H1 (cell line): Measurements from ENCODE around the gene CHD5. TPM values are rescaled to one million over a fixed set of nuclear protein-coding genes. Genes with fewer than 3 reads are reported as not detected.

Source experiments
- CTCF ChIA-PET: fragments of 300-600 bp; sonication (Branson Sonifier 250); formaldehyde crosslinking; loops from one replicate; lab custom pipeline; 2021; ENCODE audit not compliant: partially characterized antibody; lab: Charles Lee
- POLR2A ChIA-PET: fragments of 300-600 bp; sonication (Branson Sonifier 250); formaldehyde crosslinking; loops from one replicate; lab custom pipeline; 2021; ENCODE audit warnings: inconsistent platforms; ENCODE audit not compliant: partially characterized antibody; lab: Charles Lee
- DNase-seq, 2 experiments: peaks; one replicate each; pipeline versions ENCODE4 v3.0.0 to v3.0.0-alpha.2; 2010 to 2022; ENCODE audit warnings: low spot score in 2 of 2, low read depth in 1 of 2, mixed read lengths in 1 of 2
- FAIRE-seq: peaks from 2 replicates; lab custom pipeline; 2011; peaks lifted over from hg19 to GRCh38; lab: Jason Lieb, UNC
- H2AFZ ChIP-seq: 2 replicates; pipeline ENCODE4 v1.8.1; 2012; ENCODE audit warnings: low read length, inconsistent platforms
- H2AK5ac ChIP-seq: 2 replicates; pipeline ENCODE4 v1.6.1; 2013; ENCODE audit warnings: low read depth, low read length
- H2BK120ac ChIP-seq: replicated peaks from 2 replicates; pipeline ENCODE3; 2013; ENCODE audit warnings: low read depth, low read length, inconsistent platforms
- H2BK12ac ChIP-seq: 2 replicates; pipeline ENCODE4 v1.6.1; 2013; ENCODE audit warnings: low read depth, low read length
- H2BK15ac ChIP-seq: 2 replicates; pipeline ENCODE4 v1.6.1; 2013; ENCODE audit warnings: low read length
- H2BK20ac ChIP-seq: 2 replicates; pipeline ENCODE4 v1.6.1; 2013; ENCODE audit warnings: low read length
- H2BK5ac ChIP-seq: 2 replicates; pipeline ENCODE4 v1.6.1; 2013; ENCODE audit warnings: low read depth, low read length
- H3K14ac ChIP-seq: 2 replicates; pipeline ENCODE4 v1.6.1; 2013; ENCODE audit warnings: inconsistent platforms; ENCODE audit not compliant: insufficient read length
- H3K18ac ChIP-seq: 2 replicates; pipeline ENCODE4 v1.6.1; 2013; ENCODE audit warnings: low read length; ENCODE audit errors: extremely low read depth
- H3K23ac ChIP-seq: 2 replicates; pipeline ENCODE4 v1.6.1; 2013; ENCODE audit warnings: inconsistent platforms; ENCODE audit not compliant: insufficient read length
- H3K23me2 ChIP-seq: 2 replicates; pipeline ENCODE4 v1.6.1; 2013; ENCODE audit warnings: low read depth, low read length
- H3K27ac ChIP-seq: 2 replicates; pipeline ENCODE4 v1.6.1; 2011; ENCODE audit warnings: low read depth, low read length, inconsistent platforms
- H3K27me3 ChIP-seq, 4 experiments: replicated peaks in 1 of 4; 1 replicate in 1 of 4; 2 replicates in 3 of 4; pipeline versions ENCODE4 v1.6.1 to v1.8.1; 2011 to 2013; ENCODE audit warnings: low read length in 3 of 4, mild to moderate bottlenecking in 3 of 4, inconsistent platforms in 2 of 4, mixed read lengths in 2 of 4, moderate library complexity in 1 of 4; ENCODE audit not compliant: control insufficient read depth in 3 of 4, insufficient read depth in 3 of 4; ENCODE audit errors: extremely low read depth in 1 of 4
- H3K36me3 ChIP-seq, 4 experiments: 2 replicates each; pipeline versions ENCODE4 v1.6.1 to v1.8.1; 2011 to 2013; ENCODE audit warnings: mild to moderate bottlenecking in 4 of 4, low read length in 3 of 4, moderate library complexity in 2 of 4, control low read depth in 1 of 4, inconsistent platforms in 1 of 4; ENCODE audit not compliant: insufficient read depth in 4 of 4, control insufficient read depth in 2 of 4
- H3K4ac ChIP-seq: replicated peaks from 2 replicates; pipeline ENCODE3; 2013; ENCODE audit warnings: low read length, low read depth, mixed read lengths, inconsistent platforms; ENCODE audit not compliant: insufficient read length
- H3K4me1 ChIP-seq, 4 experiments: replicated peaks in 1 of 4; 1 replicate in 1 of 4; 2 replicates in 3 of 4; pipeline versions ENCODE4 v1.6.1 to v1.8.1; 2011 to 2013; ENCODE audit warnings: low read length in 3 of 4, inconsistent platforms in 2 of 4, mixed read lengths in 1 of 4; ENCODE audit not compliant: insufficient read depth in 4 of 4, control insufficient read depth in 3 of 4
- H3K4me2 ChIP-seq, 2 experiments: 2 replicates each; pipeline versions ENCODE4 v1.6.1 to v1.8.1; 2011 to 2013; ENCODE audit warnings: low read depth in 2 of 2, low read length in 2 of 2, control low read depth in 1 of 2, inconsistent platforms in 1 of 2, mild to moderate bottlenecking in 1 of 2; ENCODE audit not compliant: insufficient read depth in 1 of 2
- H3K4me3 ChIP-seq, 4 experiments: fragments of 200-600, 300-600 bp in 1 of 4; sonication (generic), shearing (Covaris generic), sonication (Bioruptor Twin) in 1 of 4; 2 replicates each; pipeline versions ENCODE4 v1.5.1 to v1.8.1; 2011 to 2016; ENCODE audit warnings: low read length in 4 of 4, low read depth in 3 of 4, control low read depth in 2 of 4, inconsistent platforms in 2 of 4, mild to moderate bottlenecking in 2 of 4, mixed read lengths in 1 of 4, moderate library complexity in 1 of 4; ENCODE audit not compliant: insufficient read depth in 2 of 4; ENCODE audit errors: extremely low read depth in 1 of 4
- H3K56ac ChIP-seq: replicated peaks from 2 replicates; pipeline ENCODE3; 2013; ENCODE audit warnings: low read depth, mild to moderate bottlenecking, mixed read lengths, low read length, inconsistent platforms; ENCODE audit not compliant: insufficient read length
- H3K79me1 ChIP-seq: 2 replicates; pipeline ENCODE4 v1.6.1; 2013; ENCODE audit warnings: low read depth, low read length, control low read depth
- H3K79me2 ChIP-seq, 2 experiments: 2 replicates each; pipeline versions ENCODE4 v1.6.1 to v1.8.1; 2012 to 2013; ENCODE audit warnings: low read length in 2 of 2, mild to moderate bottlenecking in 2 of 2, inconsistent platforms in 1 of 2; ENCODE audit not compliant: insufficient read depth in 2 of 2, control insufficient read depth in 1 of 2
- H3K9ac ChIP-seq, 4 experiments: replicated peaks in 1 of 4; 1 replicate in 1 of 4; 2 replicates in 3 of 4; pipeline versions ENCODE4 v1.6.1 to v1.8.1; 2011 to 2013; ENCODE audit warnings: low read depth in 3 of 4, low read length in 3 of 4, control low read depth in 2 of 4, mild to moderate bottlenecking in 2 of 4, moderate library complexity in 2 of 4, inconsistent platforms in 1 of 4; ENCODE audit errors: extremely low read depth in 1 of 4
- H3K9me3 ChIP-seq, 2 experiments: 2 replicates each; pipeline versions ENCODE4 v1.6.1 to v1.8.1; 2012 to 2013; ENCODE audit warnings: mild to moderate bottlenecking in 2 of 2, moderate library complexity in 2 of 2, control low read depth in 1 of 2, inconsistent platforms in 1 of 2, low read depth in 1 of 2, low read length in 1 of 2, mixed read lengths in 1 of 2; ENCODE audit not compliant: insufficient read depth in 2 of 2
- H4K20me1 ChIP-seq, 2 experiments: replicated peaks in 1 of 2; 2 replicates each; pipeline versions ENCODE3 to v1.8.1; 2011 to 2013; ENCODE audit warnings: inconsistent platforms in 2 of 2, low read length in 2 of 2, mild to moderate bottlenecking in 1 of 2; ENCODE audit not compliant: insufficient read depth in 2 of 2, control insufficient read depth in 1 of 2
- H4K5ac ChIP-seq: 2 replicates; pipeline ENCODE4 v1.6.1; 2013; ENCODE audit warnings: low read length, low read depth, mixed read lengths, inconsistent platforms; ENCODE audit not compliant: insufficient read length
- H4K8ac ChIP-seq: 2 replicates; pipeline ENCODE4 v1.8.0; 2013; ENCODE audit warnings: mild to moderate bottlenecking, moderate library complexity, low read length, inconsistent platforms; ENCODE audit not compliant: insufficient read depth; ENCODE audit errors: extremely low read depth
- H4K91ac ChIP-seq: replicated peaks from 2 replicates; pipeline ENCODE3; 2013; ENCODE audit warnings: low read length, mixed read lengths, inconsistent platforms; ENCODE audit not compliant: insufficient read length
- ATF2 ChIP-seq: IDR thresholded peaks from 2 replicates; pipeline ENCODE4 v1.6.1; 2012; ENCODE audit warnings: low read length, inconsistent platforms
- EGR1 ChIP-seq: IDR thresholded peaks from 2 replicates; pipeline ENCODE4 v1.6.1; 2011; ENCODE audit warnings: low read depth, low read length, borderline replicate concordance
- EZH2 ChIP-seq: fragments of 200-600 bp; sonication (generic); IDR thresholded peaks from 2 replicates; pipeline ENCODE4 v1.7.1; 2012; ENCODE audit warnings: low read depth, mild to moderate bottlenecking, moderate library complexity, low read length, inconsistent platforms; ENCODE audit not compliant: severe bottlenecking
- POLR2A ChIP-seq, 2 experiments: IDR thresholded peaks; 1 replicate in 1 of 2; 2 replicates in 1 of 2; pipeline ENCODE4 v1.6.1; 2011; ENCODE audit warnings: low read depth in 2 of 2, low read length in 2 of 2, mild to moderate bottlenecking in 2 of 2; ENCODE audit errors: control extremely low read depth in 1 of 2
- SIN3A ChIP-seq, 2 experiments: IDR thresholded peaks in 1 of 2; conservative IDR thresholded peaks in 1 of 2; 2 replicates each; pipeline ENCODE4 v1.6.1; 2011 to 2012; ENCODE audit warnings: low read length in 2 of 2, improper control_type of control experiment in 1 of 2, low read depth in 1 of 2, mild to moderate bottlenecking in 1 of 2
- WGBS, 2 experiments: shearing (Covaris generic) in 1 of 2; methylation state at CpG; one replicate each; pipeline versions ENCODE4 v1.1.6 to v1.1.7; 2013 to 2015; ENCODE audit warnings: low lambda C conversion rate in 2 of 2, mixed read lengths in 2 of 2, inconsistent platforms in 1 of 2, low coverage in 1 of 2, missing lambda C conversion rate in 1 of 2; ENCODE audit not compliant: insufficient replicate concordance in 2 of 2, insufficient coverage in 1 of 2, insufficient read length in 1 of 2; ENCODE audit errors: extremely low coverage in 1 of 2, missing lambda C conversion rate in 1 of 2; 5-methylcytosine and 5-hydroxymethylcytosine counted together
- polyA plus RNA-seq, 7 experiments: library from polyadenylated mRNA; depleted of rRNA in 3 of 7; stranded (reverse) in 5 of 7; unstranded in 2 of 7; fragments of >200 nt in 5 of 7; fragments of 200-250 nt in 2 of 7; gene quantifications; 1 replicate in 5 of 7; 2 replicates in 1 of 7; 4 replicates in 1 of 7; pipeline versions ENCODE4 v1.2.1 to v1.2.3, GENCODE V29; 2011 to 2013; ENCODE audit warnings: missing spikeins in 2 of 7, mixed read lengths in 2 of 7
- total RNA-seq: library from RNA; stranded (reverse); fragmentation: NEBNext Ultra II Directional; extraction: Animal tissue kit (Norgen Biotek cat#: 25700); gene quantifications from 2 replicates; pipeline ENCODE4 v1.2.1, GENCODE V29; 2021
- TF ChIP-seq, protein P1 (sequence below), 3 experiments: IDR thresholded peaks; 1 replicate in 2 of 3; 2 replicates in 1 of 3; pipeline versions ENCODE4 v1.5.1 to v1.6.1; 2011; ENCODE audit warnings: low read length in 3 of 3, mild to moderate bottlenecking in 3 of 3, inconsistent platforms in 2 of 3, low read depth in 1 of 3, moderate library complexity in 1 of 3; ENCODE audit not compliant: insufficient read depth in 1 of 3; ENCODE audit errors: control extremely low read depth in 1 of 3

The CHD5 gene
- total and polyA plus RNA-seq, 2 of the 8 experiments (the other 6 are each of a cell fraction or from before 2014, with no cell fraction given) = 0.42 to 1.8 TPM

GRCh38 chr1:6206520-6206855 lies 26.4 kb upstream of the CHD5 start:
- no peak overlapping the region for H3K9ac ChIP-seq
- no peak overlapping the region for H2BK120ac ChIP-seq
- H4K91ac ChIP-seq = no peak overlapping the region
- POLR2A ChIA-PET = interaction anchor here (0.7 to 5.6 kb wide), 21 partner anchors 8 to 341 kb away, joined by 3 to 78 read pairs (median 4); partner anchors contain the start of genes HES3, ICMT, RPL22 and TNFRSF25
- peaks cover 20% of the 10 kb centered on the region; the same call in 1 of the 2 replicates for H3K23me2 ChIP-seq
- H4K8ac ChIP-seq = no peak overlapping the region; the same call in 1 of the 2 replicates
- no peak overlapping the region for H2BK12ac ChIP-seq
- H4K20me1 ChIP-seq = peaks cover 0 to 7% of the 10 kb centered on the region in 2 experiments
- H3K14ac ChIP-seq = no peak overlapping the region
- H3K4ac ChIP-seq = no peak overlapping the region
- CTCF ChIA-PET = interaction anchor here (0.7 to 17.1 kb wide), 15 partner anchors 11 to 212 kb away, joined by 3 to 353 read pairs (median 4); partner anchors contain the start of genes HES2, HES3 and ICMT
- H3K4me3 ChIP-seq = peak overlapping the region; percentile 35 to 61 (median 48); a peak in 5 of 8 replicates
- TF ChIP-seq EGR1 = no peak
- TF ChIP-seq, protein P1, sequence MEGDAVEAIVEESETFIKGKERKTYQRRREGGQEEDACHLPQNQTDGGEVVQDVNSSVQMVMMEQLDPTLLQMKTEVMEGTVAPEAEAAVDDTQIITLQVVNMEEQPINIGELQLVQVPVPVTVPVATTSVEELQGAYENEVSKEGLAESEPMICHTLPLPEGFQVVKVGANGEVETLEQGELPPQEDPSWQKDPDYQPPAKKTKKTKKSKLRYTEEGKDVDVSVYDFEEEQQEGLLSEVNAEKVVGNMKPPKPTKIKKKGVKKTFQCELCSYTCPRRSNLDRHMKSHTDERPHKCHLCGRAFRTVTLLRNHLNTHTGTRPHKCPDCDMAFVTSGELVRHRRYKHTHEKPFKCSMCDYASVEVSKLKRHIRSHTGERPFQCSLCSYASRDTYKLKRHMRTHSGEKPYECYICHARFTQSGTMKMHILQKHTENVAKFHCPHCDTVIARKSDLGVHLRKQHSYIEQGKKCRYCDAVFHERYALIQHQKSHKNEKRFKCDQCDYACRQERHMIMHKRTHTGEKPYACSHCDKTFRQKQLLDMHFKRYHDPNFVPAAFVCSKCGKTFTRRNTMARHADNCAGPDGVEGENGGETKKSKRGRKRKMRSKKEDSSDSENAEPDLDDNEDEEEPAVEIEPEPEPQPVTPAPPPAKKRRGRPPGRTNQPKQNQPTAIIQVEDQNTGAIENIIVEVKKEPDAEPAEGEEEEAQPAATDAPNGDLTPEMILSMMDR (IDR thresholded peaks at IDR 0.05; ENCODE audit: control extremely low read depth in 1 of 3, insufficient read depth in 1 of 3, low read depth in 1 of 3, low read length in 3 of 3) = no peak
- no peak for TF ChIP-seq ATF2
- TF ChIP-seq POLR2A (IDR thresholded peaks at IDR 0.05; ENCODE audit: control extremely low read depth in 1 of 2, low read depth in 2 of 2, low read length in 2 of 2) = no peak
- no peak for TF ChIP-seq SIN3A (conservative IDR thresholded peaks at IDR 0.05 in 1 of 2, IDR thresholded peaks at IDR 0.05 in 1 of 2; ENCODE audit: low read depth in 1 of 2, low read length in 2 of 2)
- peak; percentile 2 for TF ChIP-seq EZH2
- H2AK5ac ChIP-seq = no peak overlapping the region
- H2BK20ac ChIP-seq = no peak overlapping the region
- H4K5ac ChIP-seq = no peak overlapping the region
- peaks cover 1 to 52% (median 40%) of the 10 kb centered on the region in 4 experiments for H3K27me3 ChIP-seq
- no peak overlapping the region for H3K23ac ChIP-seq
- no peak overlapping the region for H2AFZ ChIP-seq
- peak overlapping the region; percentile 60 for H3K18ac ChIP-seq
- no peaks in the 10 kb centered on the region for H3K79me2 ChIP-seq
- H3K56ac ChIP-seq = no peak overlapping the region
- no peaks in the 10 kb centered on the region for H3K36me3 ChIP-seq
- WGBS, 2 experiments = 60% methylated on average over 3 of the region's 25 CpGs; no CpG with 5 or more reads in 1 of the 2 experiments
- no peak overlapping the region for H2BK15ac ChIP-seq
- H3K27ac ChIP-seq = no peak overlapping the region
- peak overlapping the region; percentile 57 to 92 for H3K4me2 ChIP-seq
- no peak for DNase-seq
- H2BK5ac ChIP-seq = no peak overlapping the region
- no peaks in the 10 kb centered on the region for H3K9me3 ChIP-seq
- H3K79me1 ChIP-seq = no peaks in the 10 kb centered on the region
- FAIRE-seq = no peak
- H3K4me1 ChIP-seq = peaks cover 0 to 31% (median 24%) of the 10 kb centered on the region in 4 experiments; a peak in 6 of 7 replicates
